Measurements from ENCODE around the gene ZSCAN20.
A peak's percentile ranks its signal among the peaks of the same experiment; 100 is the strongest.

ZSCAN20 gene

DNA sequence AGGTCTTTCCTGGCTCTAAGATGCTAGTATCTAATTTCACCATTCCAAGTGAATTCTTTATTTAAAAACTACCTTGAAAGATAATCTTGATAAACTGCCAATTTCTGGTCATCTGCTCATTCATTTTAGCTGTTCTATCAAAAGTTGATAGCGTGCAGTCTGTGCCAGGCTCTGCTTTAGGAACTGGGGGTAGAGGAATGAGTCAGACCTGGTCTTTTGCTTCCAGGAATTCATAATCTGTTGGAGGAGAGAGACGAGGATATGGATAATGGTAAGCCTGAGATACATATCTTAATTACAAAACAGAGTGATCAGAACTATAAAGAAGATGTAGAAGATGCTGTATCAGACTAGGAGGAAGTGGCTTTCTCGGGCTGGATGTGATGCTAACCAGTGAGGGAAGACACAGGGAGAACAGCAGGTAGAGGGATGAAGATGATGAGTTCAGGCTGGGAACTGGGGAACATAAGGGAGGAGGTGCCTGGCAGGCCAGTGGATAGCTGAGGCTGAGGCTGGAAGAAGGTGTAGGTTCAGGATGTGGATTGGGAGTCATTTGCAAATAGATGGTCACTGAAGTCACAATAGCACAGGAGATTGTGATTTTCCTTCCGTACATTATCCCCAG, 29.3 kb upstream of the ZSCAN20 start:
- no peak for DNase-seq (ENCODE audit: low read depth in 1 of 2, low spot score in 1 of 2)

DNA sequence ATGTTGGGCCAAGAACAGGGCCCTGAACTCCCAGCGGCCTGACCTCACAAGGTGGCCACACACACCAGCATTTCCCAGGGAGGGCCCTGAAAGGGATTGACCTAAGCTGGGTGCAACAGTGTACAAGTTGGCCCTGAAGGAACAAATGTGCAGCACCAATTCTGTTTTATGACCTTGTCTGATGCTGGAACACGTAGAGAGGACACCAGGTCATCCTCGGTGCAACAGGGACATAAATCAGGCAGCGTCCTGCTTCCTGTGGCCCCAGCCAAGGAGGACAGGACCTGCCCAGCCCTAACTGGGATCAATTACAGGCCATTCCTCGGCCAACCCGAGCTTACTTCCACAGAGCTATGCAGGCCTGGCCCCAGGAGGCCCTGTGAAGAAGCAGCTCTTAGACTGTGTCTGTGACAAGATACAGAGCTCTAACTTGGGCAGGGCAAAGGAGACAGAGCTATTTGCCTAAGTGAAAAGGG, 28.7 kb upstream of the ZSCAN20 start:
- DNase-seq (ENCODE audit: low read depth in 1 of 2, low spot score in 1 of 2) = no peak

DNA sequence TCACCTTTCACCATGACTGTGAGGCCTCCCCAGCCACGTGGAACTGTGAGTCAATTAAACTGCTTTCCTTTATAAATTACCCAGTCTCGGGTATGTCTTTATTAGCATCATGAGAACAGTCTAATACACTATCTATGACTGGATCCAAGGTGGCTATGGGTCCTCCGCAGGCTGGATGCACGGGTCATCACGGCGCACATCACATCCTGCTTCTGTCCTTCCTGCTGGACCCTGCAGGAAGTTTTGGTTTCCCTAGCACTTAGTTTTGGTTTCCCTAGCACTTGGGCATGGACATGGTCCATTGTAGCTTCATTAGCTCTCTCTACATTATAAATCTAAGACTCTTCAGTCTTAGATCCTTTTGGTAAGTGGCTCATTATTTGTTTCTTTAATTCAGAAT, 27.3 kb upstream of the ZSCAN20 start:
- DNase-seq (ENCODE audit: low read depth in 1 of 2, low spot score in 1 of 2) = no peak

DNA sequence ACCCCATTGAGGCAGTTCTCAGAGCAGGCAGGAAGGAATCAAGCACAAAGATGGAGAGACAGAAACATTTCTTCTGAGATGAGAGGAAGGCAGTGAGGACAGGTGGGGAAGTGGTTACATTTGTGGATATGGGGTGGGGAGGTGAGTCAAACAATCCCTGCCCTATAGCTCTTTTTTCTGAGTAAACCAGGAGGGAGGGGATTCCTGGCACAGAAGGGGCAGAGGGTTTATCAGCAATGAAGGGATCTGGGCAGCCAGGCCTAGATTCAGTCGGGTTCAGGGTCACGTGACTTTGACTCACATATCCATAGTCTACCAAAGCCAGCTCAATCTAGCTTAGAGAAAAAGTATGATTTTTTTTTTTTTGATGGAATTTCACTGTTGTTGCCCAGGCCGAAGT, 25.9 kb upstream of the ZSCAN20 start:
- no peak for DNase-seq (ENCODE audit: low read depth in 1 of 2, low spot score in 1 of 2)

DNA sequence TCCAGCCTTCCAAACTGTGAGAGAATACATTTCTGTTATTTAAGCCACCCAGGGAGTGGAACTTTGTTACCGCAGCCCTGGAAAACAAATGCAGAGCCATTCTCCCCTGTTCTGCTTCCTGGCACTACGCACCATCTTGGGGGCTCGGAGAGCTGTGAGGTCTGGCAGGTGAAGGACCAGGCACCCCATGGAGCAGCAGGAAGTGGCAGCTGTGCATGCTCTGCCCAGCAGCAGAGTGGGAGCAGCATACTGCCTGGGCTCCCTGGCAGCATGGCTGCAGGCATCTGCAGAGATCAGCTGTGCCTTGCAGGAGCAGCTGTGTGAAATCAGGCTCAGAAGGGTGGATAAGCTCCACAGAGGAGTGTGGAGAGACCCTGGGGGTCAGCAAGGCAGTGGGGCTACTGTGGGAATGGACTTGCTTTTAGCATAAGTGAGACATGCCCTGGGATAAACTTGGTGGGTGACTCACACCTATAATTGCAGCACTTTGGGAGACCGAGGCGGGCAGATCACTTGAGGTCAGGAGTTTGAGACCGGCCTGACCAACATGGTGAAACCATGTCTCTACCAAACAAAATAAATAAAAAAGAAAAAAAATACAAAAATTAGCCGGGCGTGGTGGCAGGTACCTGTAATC, 17.7 kb upstream of the ZSCAN20 start:
- no peak for DNase-seq (ENCODE audit: low read depth in 1 of 2, low spot score in 1 of 2)

DNA sequence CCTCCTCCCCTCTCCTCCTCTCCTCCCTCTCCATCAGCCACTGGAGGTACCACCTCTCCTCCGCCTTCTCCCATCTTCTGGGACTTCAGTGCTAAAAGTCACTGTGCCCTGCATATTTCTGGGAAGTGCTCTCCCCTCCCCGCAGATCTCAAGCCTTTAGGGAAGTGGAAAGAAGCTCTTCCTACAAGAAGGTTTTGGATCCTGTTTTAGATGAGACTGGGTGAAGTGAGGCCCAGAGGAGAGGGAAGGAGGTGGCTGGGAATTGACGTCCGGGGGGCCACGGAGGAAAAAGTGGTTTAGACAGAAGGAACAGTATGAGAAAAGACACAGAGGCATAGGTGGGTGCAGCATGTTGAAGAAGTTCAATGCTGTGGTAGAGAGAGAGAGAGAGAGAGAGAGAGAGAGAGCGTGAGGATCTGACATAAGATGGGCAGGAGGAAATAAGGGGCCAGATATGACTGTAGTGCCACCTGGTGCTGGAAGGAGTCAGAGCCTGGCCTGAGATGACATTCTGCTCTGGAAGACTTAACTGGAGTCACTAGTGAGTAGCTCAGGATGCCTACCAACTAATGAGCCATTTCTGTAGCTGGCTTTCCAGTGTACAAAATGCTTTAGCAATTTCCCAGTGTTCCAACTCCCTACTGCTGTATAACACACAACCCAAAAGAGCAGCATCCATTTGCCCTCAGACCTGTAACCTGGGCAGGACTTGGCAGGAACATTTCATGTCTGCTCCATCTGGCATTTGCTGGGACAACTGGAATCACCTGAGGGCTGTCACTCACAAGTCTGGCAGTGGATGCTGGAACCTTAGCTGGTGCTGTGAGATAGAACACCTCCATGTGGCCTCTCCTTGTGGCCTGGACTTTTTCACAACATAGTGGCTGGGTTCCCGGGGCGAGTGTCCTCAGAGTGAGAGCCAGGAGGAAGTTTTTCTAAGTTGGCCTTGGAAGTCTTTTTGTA, 16.6 kb upstream of the ZSCAN20 start:
- DNase-seq (ENCODE audit: low read depth in 1 of 2, low spot score in 1 of 2) = no peak

DNA sequence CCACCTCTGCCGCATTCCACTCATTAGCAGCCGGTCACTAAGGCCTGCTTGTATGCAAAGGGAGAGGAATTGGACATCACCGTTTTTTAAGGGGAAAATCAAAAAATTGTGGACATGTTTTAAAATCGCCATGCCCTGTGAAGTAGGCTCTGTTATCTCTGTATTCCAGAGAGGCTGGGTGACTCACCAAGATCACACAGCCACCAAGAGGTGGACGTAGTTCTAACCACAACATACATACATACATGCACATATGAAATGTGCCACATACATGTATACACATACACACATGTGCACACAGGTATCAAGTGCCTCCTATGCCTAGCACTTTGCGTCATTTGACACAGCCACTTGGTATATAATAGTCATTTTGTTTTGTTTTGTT, 16.0 kb upstream of the ZSCAN20 start:
- DNase-seq (ENCODE audit: low read depth in 1 of 2, low spot score in 1 of 2) = no peak

DNA sequence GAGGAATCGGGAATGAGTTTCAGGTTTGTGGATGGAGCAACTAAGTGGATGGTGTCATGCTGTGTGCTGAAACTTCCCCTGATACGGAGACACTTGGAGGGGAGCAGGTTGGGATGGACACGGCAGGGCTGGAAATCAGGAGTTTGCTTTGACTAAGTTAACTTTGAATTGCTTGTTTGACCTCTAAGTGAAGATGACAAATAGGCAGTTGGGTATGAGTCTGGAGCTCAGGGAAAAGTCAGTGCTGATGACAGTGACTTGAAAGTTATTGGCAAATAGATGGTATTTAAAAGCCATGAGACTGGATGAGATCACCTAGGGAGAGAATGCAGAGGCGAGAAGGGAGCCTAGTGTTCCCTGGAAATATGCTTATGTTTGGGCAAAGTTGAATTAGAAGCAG, 12.8 kb upstream of the ZSCAN20 start:
- no peak for DNase-seq (ENCODE audit: low read depth in 1 of 2, low spot score in 1 of 2)

DNA sequence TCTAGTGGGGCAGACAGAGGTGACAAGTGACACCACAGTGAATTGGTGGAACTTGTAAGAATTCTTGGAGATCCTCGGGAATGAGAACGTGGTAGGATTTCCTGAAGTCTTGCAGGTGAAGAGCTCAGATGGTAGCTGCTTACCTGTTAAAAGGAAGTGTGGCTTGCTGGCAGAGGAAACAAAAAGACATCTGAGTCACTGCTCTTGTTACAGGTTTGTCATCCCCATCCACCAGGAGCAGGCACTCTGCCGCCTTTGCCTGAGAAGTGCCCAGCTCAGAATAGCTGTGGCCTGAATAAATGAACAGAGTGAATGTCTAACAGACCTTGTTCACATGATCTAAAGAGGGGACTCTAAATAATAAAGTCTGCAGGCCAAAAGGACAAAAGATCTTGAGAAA, 12.3 kb upstream of the ZSCAN20 start:
- DNase-seq (ENCODE audit: low read depth in 1 of 2, low spot score in 1 of 2) = no peak

DNA sequence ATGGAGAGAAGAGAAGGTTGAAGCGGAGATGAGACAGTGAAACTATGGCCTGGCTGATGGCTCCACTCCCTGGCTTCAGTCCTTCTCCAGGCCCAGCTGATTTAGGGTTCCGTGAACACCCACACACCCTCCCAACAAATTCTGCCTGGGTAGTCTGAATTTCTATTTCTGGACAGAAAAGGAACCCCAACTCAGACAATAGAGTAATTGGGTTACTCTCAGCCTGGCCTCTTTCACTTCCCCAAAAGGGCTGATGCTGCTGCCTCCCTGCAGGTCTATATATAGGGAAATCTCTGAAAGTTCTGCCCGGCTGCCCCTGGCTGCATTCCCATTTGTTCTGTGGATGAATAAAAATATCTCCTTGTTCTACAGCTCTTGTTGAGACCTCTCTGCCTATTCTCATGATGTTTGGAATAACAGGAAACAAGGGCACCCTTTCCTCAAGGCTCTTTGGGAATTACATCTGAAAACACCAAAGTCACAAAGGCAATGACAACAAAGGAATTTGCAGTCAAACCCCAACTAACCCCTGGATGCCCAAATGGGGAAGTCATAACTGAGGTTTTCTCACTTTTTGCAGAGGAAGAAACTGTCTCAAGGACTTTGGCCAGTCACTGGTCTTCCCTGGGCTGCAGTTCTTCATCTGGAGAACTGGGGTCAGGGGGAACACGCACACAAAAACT, 11.4 kb upstream of the ZSCAN20 start:
- DNase-seq (ENCODE audit: low read depth in 1 of 2, low spot score in 1 of 2) = no peak

DNA sequence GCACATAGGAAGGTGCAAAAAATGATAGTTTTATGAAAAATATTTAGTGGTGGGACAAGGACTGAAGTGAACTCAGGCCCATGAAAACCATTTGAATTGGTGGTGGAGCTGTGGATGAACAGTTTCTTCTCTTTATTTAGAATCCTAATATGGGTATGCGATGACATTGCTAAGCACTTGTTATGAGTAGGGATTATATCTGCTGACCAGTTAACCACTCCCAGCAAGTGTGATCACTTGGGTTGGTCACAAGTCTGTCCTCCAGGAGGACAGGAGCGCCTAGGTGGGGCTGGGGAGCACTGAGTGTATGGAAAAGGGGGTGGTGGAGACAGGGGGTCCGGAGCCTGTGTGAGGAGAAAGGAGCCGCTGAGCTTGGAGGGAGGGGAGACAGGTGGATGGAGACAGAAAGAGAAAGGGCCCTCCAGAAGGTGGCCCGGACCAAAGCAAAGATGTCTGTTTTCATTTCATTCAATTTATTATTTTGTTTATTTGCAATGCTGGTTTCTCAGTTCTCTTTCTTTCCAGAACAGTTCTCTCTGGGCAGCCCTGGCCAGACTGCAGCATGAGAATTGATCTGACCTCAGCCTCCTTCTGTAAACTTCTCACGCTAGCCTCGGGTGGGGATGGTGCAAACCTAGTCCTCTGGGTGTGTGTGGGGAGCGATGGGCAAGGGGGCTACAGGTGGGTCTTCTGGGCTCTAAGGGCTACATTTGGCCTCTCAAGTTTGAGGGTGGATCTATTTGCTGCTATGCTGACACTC, 9.9 kb upstream of the ZSCAN20 start:
- no peak for DNase-seq (ENCODE audit: low read depth in 1 of 2, low spot score in 1 of 2)

DNA sequence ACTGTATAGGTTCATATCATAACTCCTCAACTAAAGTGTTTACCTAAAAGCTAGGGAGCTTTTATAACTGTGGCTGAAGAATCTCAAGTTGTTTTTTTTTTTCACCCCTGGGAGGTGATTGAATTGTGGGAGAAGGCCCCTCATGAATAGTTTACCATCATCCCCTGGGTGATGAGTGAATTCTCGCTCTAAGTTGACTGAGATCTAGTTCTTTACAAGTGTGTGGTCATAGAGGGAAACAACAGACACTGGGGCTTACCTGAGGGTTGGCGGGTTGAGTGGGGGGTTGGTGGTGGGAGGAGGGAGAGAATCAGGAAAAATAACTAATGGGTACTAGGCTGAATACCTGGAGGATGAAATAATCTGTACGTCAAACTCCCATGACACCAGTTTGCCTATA, 7.9 kb upstream of the ZSCAN20 start:
- no peak for DNase-seq (ENCODE audit: low read depth in 1 of 2, low spot score in 1 of 2)

DNA sequence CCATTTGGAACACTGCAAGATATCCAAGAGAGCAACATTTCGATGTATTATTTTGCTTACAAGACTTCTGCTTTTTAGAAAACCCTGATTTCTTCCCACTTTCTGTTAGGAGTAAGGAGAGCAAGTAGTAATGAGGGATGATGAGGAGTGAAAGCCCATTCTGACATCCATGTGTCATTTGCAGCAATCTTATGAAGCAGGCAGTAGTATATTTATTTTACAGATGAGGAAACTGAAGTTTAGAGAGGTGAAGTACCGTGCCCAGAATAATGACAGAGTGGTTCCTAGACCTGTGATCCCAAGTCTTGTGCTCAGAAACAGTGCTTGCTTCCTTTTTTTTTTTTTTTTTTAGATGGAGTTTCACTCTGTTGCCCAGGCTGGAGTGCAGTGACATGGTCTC, 7.1 kb upstream of the ZSCAN20 start:
- DNase-seq (ENCODE audit: low read depth in 1 of 2, low spot score in 1 of 2) = no peak

DNA sequence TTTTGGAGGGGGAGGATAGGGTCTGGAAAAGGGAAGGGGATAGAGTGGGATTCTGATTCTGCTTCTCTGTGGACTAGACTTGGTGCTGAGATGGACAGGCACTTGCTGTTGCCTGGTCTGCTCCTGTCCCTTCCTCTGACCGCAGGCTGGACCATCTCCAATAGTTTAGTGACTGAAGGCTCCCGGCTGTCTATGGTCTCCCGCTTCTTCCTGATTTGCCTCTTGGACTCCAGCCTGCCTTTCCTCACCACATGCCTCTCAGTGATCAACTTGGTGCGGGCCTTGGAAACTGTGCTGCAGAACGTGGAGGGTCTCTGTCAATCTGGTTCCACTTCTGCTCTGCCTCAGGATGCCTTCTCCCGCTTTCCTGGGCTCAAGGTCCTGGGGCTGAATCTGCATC, 6.3 kb upstream of the ZSCAN20 start:
- no peak for DNase-seq (ENCODE audit: low read depth in 1 of 2, low spot score in 1 of 2)

DNA sequence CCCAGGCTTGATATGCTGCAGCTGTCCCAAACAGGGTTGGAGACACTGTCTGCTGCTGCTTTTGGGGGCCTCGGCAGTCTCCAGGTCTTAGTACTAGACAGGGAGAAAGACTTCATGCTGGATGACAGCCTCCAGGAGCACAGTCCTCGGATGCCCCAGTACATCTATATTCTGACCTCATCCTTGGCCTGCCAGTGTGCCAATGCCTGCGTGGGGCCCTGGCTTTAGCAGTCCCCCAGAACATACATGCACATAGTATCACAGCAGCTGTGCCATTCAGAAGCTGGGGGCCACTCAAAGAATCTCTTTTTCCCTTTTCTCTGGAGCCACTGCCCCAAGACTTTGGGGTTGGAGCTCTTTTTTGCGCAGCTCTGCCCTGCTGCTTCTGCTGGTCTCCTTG, 4.4 kb upstream of the ZSCAN20 start:
- no peak for DNase-seq (ENCODE audit: low read depth in 1 of 2, low spot score in 1 of 2)

DNA sequence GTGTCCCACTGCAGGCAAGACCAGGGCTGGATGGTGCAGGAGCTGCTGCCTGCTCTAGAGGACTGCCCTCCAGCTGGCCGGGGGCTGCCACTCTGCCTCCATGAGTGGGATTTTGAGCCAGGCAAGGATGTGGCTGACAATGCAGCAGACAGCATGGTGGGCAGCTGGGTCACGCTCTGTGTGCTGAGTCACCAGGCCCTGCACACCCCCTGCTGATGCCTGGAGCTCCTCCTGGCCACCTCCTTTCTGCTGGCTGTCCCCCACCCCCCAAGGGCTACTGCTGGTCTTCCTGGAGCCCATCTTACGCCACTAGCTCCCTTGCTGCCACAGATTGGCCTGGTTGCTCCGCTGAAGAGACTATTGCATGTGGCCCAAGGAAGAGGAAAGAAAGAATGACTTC, 3.9 kb upstream of the ZSCAN20 start:
- DNase-seq (ENCODE audit: low read depth in 1 of 2, low spot score in 1 of 2) = no peak

DNA sequence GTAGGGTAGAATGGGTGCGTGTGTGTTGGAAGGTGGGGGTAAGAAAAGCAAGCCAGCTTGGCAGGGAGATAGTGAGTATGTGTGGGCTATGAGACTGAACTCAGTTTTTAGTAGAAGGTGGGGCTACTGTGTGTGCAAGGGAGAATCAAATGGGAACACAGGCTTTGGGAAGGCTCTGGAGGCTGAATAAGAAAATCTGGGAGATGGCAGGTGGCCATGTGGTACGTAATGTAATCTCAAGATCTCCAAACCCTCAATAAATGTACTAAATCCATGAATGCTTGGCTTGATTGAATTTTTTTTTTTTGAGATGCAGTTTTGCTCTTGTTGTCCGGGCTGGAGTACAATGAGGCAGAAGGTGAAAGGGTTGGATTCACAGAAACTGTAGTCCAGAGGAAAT, 3.5 kb upstream of the ZSCAN20 start:
- no peak for DNase-seq (ENCODE audit: low read depth in 1 of 2, low spot score in 1 of 2)

DNA sequence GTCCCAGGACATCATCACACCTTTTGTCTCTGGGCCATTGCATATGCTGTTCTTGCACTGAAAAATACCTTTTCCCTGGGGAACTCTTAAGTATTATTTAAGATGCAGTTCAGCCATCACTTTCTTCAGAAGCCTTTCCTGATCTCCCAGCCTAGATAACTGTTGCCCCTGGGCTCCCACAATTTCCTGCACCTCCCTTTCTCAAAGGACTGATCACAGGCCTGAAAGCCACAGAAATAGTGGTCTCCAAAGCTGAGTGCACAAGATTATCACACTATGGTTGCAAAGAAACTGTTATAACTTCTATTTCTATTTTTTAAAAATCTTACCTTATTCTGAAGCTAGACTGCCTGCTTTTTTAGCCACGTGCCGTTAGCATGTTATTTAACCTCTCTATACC, 2.8 kb upstream of the ZSCAN20 start:
- DNase-seq (ENCODE audit: low read depth in 1 of 2, low spot score in 1 of 2) = no peak

DNA sequence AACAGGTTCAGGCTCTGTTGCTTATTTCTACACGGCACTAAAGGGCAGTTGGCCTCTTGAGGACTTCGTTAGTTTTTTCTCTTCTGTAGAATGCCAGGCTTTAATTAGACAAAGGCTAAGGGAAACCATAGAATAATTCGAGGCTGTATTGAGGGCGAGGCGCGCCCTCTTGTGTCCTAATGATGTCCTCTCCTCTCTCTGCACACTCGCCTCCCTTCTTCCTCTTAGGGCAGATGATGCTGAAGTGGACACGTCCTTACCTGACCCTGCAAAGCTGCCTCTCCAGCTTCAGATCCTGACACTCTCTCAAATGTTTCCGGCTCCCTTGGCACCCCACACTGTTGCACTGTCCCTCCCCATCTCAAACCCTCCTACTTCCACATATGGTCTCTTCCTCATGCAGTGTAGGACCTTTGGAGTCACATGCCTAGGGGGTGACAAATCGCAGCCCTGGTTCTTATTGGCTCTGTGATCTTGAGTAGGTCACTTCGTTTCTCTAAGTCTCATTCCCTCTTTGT, 1.9 kb upstream of the ZSCAN20 start:
- DNase-seq (ENCODE audit: low read depth in 1 of 2, low spot score in 1 of 2) = peak in 1 of 2 donors; percentile 31

DNA sequence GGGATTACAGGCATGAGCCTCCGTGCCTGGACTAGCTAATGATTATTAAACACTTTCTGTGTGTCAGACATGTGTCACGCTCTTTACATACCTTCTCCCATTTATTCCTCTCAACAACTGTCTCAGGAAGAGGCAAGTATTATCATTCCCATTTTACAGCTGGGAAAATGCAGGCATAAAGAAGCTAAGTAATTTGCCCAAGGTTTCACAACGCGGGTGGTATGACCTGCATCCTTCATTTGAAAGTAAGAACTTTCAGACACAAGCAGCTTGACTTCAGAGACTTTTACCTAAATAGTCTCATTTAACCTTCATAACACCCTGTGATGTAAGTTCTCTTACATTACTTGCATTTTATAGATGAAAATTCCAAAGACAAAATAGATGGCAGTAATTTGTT, 1.0 kb upstream of the ZSCAN20 start:
- no peak for DNase-seq (ENCODE audit: low read depth in 1 of 2, low spot score in 1 of 2)

DNA sequence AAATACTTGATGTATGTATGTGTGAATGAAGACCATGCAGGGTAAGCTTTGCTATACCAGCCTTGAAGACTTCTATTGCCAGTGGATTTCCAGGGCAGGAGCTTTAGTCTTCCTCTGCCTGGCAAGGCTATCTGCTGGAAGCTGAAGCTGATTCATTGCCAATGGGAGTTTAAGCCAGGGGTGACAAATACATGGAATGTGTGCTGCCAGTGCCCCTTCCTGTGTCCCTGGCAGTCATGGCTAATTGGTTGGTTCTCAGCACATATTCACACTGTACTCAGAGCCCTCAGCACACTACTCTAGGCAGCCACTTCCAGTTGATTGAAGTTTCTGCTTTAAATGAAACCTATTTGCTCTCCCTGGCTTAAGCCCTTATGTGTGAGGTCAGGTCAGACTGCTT, 1.5 kb downstream of the ZSCAN20 start:
- no peak for DNase-seq (ENCODE audit: low read depth in 1 of 2, low spot score in 1 of 2)

Measured in stimulated activated CD4-positive, alpha-beta T cell treated with anti-CD3 and anti-CD28 coated beads, Interleukin-15, amount 100 ng/mL, for 1 hour (primary cell).